Neural crest cell (in vitro differentiated cells): Measurements from ENCODE around the gene ARHGEF17. TPM values are rescaled to one million over a fixed set of nuclear protein-coding genes. Genes with fewer than 3 reads are reported as not detected.

ENCODE experiments used
- DNase-seq: peaks from one replicate; pipeline ENCODE4 v3.0.0; 2021; ENCODE audit warnings: low read depth, mixed read lengths, low spot score
- H3K27ac Mint-ChIP-seq: one replicate; pipeline ENCODE4 v1.8.0; 2021; ENCODE audit warnings: mild to moderate bottlenecking, mixed read lengths; ENCODE audit not compliant: unreplicated experiment
- H3K27me3 Mint-ChIP-seq: 2 replicates; pipeline ENCODE4 v1.8.0; 2021; ENCODE audit warnings: low read depth, mild to moderate bottlenecking, mixed read lengths
- H3K36me3 Mint-ChIP-seq: 2 replicates; pipeline ENCODE4 v1.8.0; 2021; ENCODE audit warnings: low read depth, mild to moderate bottlenecking, mixed read lengths
- H3K4me1 Mint-ChIP-seq: 2 replicates; pipeline ENCODE4 v1.8.0; 2021; ENCODE audit warnings: mixed read lengths
- H3K4me3 Mint-ChIP-seq: one replicate; pipeline ENCODE4 v1.8.0; 2021; ENCODE audit warnings: mild to moderate bottlenecking, mixed read lengths
- H3K9me3 Mint-ChIP-seq: 2 replicates; pipeline ENCODE4 v1.8.0; 2021; ENCODE audit warnings: mixed read lengths
- total RNA-seq: library from RNA; stranded (reverse); gene quantifications from 2 replicates; pipeline ENCODE4 v1.2.1, GENCODE V29; 2021
- TF ChIP-seq, protein P1 (sequence below): fragments of 200-600 bp; sonication (generic); conservative IDR thresholded peaks from 2 replicates; pipeline ENCODE4 v1.5.0; 2021; ENCODE audit warnings: antibody characterized with exemption, mild to moderate bottlenecking

Gene ARHGEF17
- total RNA-seq, 1 donor from 2014 or later: 55.7 TPM

DNA sequence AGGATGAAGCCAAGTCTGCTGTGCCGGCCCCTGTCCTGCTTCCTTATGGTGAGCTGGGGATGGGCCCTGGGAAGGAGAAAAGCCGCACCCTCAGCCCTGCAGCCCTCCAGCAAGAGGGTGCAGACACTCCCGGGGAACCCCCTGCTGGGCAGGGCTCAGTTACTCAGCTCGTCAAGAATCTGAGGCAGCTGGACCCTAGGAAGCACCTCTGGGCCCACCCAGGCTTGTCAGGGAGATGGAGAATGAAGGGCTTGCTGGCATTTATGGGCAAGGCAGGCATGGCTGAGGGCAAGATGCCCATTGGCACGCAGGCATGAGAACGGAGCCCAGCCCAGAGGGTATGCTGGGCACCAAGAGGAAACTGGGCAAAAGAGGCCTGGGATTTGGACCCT lies 81.1 kb downstream of the ARHGEF17 start:
- Mint-ChIP-seq H3K36me3 (peaks cover 3% of the 10 kb centered on the region), H3K4me1 (peaks cover 24% of the 10 kb centered on the region), H3K9me3 (no peaks in the 10 kb centered on the region), H3K27ac (peak overlapping the region; percentile 24), H3K27me3 (peaks cover 3% of the 10 kb centered on the region), H3K4me3 (no peak overlapping the region)
- TF ChIP-seq, protein P1, sequence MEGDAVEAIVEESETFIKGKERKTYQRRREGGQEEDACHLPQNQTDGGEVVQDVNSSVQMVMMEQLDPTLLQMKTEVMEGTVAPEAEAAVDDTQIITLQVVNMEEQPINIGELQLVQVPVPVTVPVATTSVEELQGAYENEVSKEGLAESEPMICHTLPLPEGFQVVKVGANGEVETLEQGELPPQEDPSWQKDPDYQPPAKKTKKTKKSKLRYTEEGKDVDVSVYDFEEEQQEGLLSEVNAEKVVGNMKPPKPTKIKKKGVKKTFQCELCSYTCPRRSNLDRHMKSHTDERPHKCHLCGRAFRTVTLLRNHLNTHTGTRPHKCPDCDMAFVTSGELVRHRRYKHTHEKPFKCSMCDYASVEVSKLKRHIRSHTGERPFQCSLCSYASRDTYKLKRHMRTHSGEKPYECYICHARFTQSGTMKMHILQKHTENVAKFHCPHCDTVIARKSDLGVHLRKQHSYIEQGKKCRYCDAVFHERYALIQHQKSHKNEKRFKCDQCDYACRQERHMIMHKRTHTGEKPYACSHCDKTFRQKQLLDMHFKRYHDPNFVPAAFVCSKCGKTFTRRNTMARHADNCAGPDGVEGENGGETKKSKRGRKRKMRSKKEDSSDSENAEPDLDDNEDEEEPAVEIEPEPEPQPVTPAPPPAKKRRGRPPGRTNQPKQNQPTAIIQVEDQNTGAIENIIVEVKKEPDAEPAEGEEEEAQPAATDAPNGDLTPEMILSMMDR: no peak
- no peak for DNase-seq

DNA sequence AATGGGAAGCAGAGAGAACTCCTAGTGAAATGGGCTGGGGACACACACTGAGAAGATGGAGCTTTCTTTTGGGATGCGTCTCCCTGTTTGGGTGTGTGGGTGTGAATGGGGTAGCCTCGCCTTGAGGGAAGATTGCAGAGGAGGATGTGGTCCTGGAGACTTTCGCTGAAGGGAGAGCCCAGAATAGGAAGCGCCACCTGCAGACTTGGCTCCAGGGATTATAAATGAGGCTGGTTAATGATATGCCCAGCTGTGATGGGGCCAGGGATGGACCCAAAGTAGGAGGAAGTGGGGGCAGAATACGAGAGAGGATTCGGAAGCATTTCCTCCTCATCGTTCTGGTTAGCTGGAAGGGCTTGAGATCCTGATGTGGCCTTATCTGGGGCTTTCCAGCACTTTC lies 81.8 kb downstream of the ARHGEF17 start:
- TF ChIP-seq, protein P1: no peak
- H3K27ac Mint-ChIP-seq: no peak overlapping the region
- H3K36me3 Mint-ChIP-seq: peaks cover 3% of the 10 kb centered on the region
- DNase-seq: no peak
- H3K9me3 Mint-ChIP-seq: no peaks in the 10 kb centered on the region
- H3K4me1 Mint-ChIP-seq: peaks cover 24% of the 10 kb centered on the region
- peaks cover 3% of the 10 kb centered on the region for H3K27me3 Mint-ChIP-seq
- peak overlapping the region; percentile 8 for H3K4me3 Mint-ChIP-seq

DNA sequence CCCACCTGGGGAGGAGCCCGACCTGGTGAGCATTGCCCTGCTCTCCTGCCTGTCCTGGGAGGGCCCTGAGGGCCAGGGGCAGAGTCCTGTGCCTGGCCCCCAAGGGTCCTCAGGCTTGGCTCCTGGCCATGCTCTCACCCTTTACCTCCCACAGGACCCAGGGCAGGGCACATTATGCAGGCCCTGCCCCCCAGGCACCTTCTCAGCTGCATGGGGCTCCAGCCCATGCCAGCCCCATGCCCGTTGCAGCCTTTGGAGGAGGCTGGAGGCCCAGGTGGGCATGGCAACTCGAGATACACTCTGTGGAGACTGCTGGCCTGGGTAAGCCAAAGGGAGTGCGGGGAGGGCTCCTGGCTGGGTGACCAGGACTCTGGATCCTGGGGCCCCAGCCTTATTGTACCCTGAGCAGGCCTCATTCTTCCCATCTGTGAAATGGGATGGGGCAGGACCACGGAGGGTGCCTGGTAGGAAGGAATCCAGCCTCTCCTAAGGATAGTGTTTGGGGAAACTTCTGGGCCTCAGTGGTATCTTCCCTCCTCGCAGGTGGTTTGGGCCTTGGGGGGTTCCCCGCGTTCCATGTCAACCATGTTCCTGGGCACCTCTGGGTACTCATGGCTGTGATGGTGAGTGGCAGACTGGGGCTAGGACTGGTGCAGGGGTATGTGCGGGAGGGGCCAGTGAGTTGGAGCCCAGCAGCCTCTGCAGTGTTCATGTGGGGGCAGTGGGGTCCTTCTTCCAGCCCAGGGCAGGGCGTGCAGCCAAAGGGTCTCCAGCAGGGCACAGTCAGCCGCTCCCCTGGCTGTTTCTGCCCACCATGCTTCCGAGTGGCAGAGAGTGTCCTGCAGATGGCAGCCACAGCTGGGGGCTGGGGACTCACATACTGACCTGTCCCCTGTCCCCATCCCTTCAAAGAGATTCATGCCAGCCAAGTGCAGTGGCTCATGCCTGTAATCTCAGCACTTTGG lies 82.8 kb downstream of the ARHGEF17 start:
- H3K4me1 Mint-ChIP-seq: peaks cover 21% of the 10 kb centered on the region
- peaks cover 3% of the 10 kb centered on the region for H3K36me3 Mint-ChIP-seq
- H3K4me3 Mint-ChIP-seq: no peak overlapping the region
- TF ChIP-seq, protein P1: no peak
- peaks cover 3% of the 10 kb centered on the region for H3K27me3 Mint-ChIP-seq
- no peak overlapping the region for H3K27ac Mint-ChIP-seq
- DNase-seq: no peak
- H3K9me3 Mint-ChIP-seq: no peaks in the 10 kb centered on the region

DNA sequence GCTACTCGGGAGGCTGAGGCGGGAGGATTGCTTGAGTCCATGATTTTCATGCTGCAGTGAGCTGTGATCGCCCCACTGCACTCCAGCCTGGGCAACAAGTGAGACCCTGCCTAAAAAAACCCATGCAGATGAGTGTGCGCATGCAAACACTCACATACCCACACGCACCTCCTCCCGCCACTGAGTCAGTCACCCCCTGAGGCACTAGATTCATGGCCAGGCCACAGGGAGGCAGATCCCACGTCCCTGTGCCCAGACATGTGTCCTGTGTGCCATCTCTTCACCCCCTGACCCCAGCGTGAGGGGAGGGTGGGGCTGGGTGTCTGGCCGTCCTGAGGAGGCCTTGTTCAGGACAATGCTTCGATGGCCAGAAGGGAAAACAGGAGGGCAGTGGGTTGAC lies 83.6 kb downstream of the ARHGEF17 start:
- DNase-seq: no peak
- no peak overlapping the region for H3K4me3 Mint-ChIP-seq
- peaks cover 3% of the 10 kb centered on the region for H3K27me3 Mint-ChIP-seq
- H3K4me1 Mint-ChIP-seq: peaks cover 19% of the 10 kb centered on the region
- H3K27ac Mint-ChIP-seq: no peak overlapping the region
- H3K9me3 Mint-ChIP-seq: no peaks in the 10 kb centered on the region
- TF ChIP-seq, protein P1: no peak
- H3K36me3 Mint-ChIP-seq: peaks cover 3% of the 10 kb centered on the region

DNA sequence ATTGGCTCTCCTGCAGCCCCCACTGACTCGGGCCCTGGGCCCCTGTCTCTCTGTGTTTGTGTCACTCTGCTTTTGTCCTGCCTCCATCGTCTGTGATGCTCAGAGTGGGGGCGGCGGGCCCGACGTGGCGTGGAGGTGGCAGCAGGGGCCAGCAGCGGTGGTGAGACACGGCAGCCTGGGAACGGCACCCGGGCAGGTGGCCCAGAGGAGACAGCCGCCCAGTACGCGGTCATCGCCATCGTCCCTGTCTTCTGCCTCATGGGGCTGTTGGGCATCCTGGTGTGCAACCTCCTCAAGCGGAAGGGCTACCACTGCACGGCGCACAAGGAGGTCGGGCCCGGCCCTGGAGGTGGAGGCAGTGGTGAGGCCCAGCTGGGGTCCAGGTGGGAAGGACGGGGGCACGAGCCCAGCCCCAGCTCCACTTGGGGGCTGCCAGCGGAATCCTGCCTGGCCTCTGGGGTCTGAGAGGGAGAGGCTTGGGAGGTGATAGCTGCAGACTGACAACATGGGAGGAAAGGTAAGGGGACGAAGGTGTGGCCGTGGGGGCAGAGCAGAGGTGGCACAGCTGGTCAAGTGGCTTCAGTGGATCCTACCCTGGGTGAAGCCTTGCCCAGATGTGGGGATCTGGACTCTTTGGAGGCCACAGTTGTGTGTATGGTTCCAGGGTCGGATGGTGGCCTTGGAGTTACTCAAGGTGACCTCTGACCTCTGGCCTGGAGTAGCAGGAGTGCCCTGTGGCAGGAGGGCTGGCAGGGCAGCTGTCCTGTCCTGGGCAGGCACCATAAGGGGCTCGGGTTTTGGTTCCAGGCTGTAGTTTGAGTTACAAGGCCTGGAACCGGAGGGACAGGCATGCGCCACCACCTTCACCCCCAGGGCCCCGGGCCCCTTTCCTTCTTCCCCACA lies 84.3 kb downstream of the ARHGEF17 start:
- peaks cover 3% of the 10 kb centered on the region for H3K27me3 Mint-ChIP-seq
- peak overlapping the region; percentile 43 for H3K27ac Mint-ChIP-seq

More for the DNA sequence above, 84.3 kb downstream of the ARHGEF17 start:
- peaks cover 3% of the 10 kb centered on the region for H3K36me3 Mint-ChIP-seq
- H3K4me1 Mint-ChIP-seq: peaks cover 15% of the 10 kb centered on the region
- DNase-seq: no peak
- TF ChIP-seq, protein P1: no peak
- no peak overlapping the region for H3K4me3 Mint-ChIP-seq
- no peaks in the 10 kb centered on the region for H3K9me3 Mint-ChIP-seq
